Brain microvascular endothelial cell (primary cell): ENCODE measurements around the gene MED1.
"Not testable (repeated sequence)": the region's sequence is repeated elsewhere in the genome, so short reads cannot be mapped to it uniquely, and the experiment has no call there.

Experiments used
- DNase-seq: peaks from one replicate; pipeline ENCODE4 v3.0.0-alpha.2; 2020
- H3K27ac ChIP-seq: fragments of 250-450 bp; sonication (Bioruptor Pico); 2 replicates; pipeline ENCODE4 v1.5.1; 2020; ENCODE audit warnings: mild to moderate bottlenecking, moderate library complexity
- H3K27me3 ChIP-seq: fragments of 250-450 bp; sonication (Bioruptor Pico); replicated peaks from 2 replicates; pipeline ENCODE4 v1.5.1; 2020; ENCODE audit warnings: mild to moderate bottlenecking
- H3K36me3 ChIP-seq: fragments of 250-450 bp; sonication (Bioruptor Pico); replicated peaks from 2 replicates; pipeline ENCODE4 v1.5.1; 2020; ENCODE audit warnings: mild to moderate bottlenecking
- H3K4me3 ChIP-seq: 2 replicates; pipeline ENCODE4 v1.5.1; 2011; ENCODE audit warnings: low read depth, mild to moderate bottlenecking, control low read depth, low read length, moderate library complexity
- in situ Hi-C: cut with HindIII; loops from 2 replicates; pipeline ENCODE4 v1.10.0; 2017; ENCODE audit warnings: low sequenced_read_pairs, low pct_ligation_motif_present
- TF ChIP-seq, protein P1 (sequence below): IDR thresholded peaks from 2 replicates; pipeline ENCODE4 v1.5.1; 2011; ENCODE audit warnings: low read depth, mild to moderate bottlenecking, moderate library complexity, low read length, control low read depth, inconsistent platforms; ENCODE audit errors: missing control alignments

MED1 gene

DNA sequence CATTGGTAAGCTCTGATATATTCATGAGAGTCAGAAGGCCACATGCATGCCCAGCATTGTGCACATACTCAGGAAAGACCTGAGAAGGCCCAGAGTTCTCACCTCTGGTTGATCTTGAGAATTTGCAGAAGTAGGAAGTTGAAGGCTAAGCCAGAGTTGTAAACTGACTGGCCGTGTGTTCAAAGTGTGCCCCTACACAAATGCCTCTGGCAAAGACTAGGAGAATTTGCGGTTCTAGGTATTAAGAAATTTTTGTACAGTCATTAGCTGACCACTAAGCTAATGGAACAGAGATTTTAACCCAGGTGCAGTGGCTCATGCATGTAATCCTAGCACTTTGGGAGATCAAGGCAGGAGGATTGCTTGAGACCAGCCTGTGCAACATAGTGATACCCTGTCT lies 74.6 kb downstream of the MED1 start:
- no peak overlapping the region for H3K4me3 ChIP-seq
- in situ Hi-C loops, result no loop called here
- TF ChIP-seq, protein P1, sequence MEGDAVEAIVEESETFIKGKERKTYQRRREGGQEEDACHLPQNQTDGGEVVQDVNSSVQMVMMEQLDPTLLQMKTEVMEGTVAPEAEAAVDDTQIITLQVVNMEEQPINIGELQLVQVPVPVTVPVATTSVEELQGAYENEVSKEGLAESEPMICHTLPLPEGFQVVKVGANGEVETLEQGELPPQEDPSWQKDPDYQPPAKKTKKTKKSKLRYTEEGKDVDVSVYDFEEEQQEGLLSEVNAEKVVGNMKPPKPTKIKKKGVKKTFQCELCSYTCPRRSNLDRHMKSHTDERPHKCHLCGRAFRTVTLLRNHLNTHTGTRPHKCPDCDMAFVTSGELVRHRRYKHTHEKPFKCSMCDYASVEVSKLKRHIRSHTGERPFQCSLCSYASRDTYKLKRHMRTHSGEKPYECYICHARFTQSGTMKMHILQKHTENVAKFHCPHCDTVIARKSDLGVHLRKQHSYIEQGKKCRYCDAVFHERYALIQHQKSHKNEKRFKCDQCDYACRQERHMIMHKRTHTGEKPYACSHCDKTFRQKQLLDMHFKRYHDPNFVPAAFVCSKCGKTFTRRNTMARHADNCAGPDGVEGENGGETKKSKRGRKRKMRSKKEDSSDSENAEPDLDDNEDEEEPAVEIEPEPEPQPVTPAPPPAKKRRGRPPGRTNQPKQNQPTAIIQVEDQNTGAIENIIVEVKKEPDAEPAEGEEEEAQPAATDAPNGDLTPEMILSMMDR, result no peak
- no peak for DNase-seq
- no peaks in the 10 kb centered on the region for H3K36me3 ChIP-seq
- no peaks in the 10 kb centered on the region for H3K27me3 ChIP-seq
- H3K27ac ChIP-seq, result no peak overlapping the region

DNA sequence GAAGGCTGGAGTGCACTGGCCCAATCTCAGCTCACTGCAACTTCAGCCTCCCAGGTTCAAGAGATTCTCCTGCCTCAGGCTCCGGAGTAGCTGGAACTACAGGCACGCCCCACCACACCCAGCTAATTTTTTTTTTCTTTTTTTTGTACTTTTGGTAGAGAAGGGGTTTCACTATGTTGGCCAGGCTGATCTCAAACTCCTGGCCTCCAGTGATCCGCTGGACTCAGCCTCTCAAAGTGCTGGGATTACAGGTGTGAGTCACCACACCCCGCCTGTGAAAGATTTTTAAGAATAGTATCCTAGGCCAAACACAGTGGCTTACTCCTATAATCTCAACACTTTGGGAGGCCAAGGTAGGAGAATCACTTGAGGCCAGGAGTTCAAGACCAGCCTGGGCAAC lies 83.3 kb downstream of the MED1 start:
- H3K36me3 ChIP-seq, DNase-seq, in situ Hi-C loops, H3K27me3 ChIP-seq, H3K4me3 ChIP-seq, H3K27ac ChIP-seq: not testable (repeated sequence)

DNA sequence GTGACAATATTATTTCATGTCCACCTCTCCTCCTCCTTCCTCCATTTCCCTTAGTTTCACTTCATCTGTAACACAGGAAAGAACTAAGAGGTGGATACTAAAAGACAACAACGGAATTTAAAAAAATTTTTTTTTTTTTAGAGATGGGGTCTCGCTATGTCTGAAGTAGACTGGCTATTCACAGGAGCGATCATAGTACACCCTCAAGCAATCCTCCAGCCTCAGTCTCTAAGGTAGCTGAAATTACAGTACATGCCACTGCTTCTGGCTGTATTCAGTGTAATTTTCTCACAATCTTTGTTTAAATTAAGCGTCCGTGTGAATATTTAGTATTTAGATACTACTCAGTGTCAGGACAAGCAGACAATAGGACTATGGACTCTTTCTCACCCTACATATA lies 85.2 kb downstream of the MED1 start:
- TF ChIP-seq, protein P1, result no peak
- H3K36me3 ChIP-seq, result no peaks in the 10 kb centered on the region
- H3K27me3 ChIP-seq, result no peaks in the 10 kb centered on the region
- in situ Hi-C loops, result no loop called here
- H3K4me3 ChIP-seq, result no peak overlapping the region
- DNase-seq, result no peak
- H3K27ac ChIP-seq, result no peak overlapping the region

DNA sequence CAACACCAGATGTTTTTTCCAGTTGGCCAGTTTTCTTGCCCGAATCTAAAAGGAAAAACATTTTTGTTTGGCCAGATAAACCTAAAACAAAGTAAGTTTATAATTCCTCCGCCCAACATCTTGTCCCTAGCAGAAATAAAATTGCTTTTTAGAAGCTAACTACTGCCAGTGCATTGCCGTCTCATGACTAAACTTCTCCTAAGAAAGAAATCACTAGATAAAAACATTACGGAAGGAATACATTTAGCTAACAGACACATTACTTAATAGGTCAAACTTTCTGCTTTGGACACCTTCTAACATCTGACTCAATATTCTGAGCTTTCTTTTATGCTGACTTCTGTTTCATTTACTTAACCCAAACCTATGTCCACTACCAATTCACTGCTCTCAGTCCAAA lies 85.8 kb downstream of the MED1 start:
- H3K36me3 ChIP-seq, result no peaks in the 10 kb centered on the region
- H3K27me3 ChIP-seq, result no peaks in the 10 kb centered on the region
- TF ChIP-seq, protein P1, result no peak
- in situ Hi-C loops, result no loop called here
- no peak overlapping the region for H3K27ac ChIP-seq
- no peak for DNase-seq
- H3K4me3 ChIP-seq, result no peak overlapping the region

DNA sequence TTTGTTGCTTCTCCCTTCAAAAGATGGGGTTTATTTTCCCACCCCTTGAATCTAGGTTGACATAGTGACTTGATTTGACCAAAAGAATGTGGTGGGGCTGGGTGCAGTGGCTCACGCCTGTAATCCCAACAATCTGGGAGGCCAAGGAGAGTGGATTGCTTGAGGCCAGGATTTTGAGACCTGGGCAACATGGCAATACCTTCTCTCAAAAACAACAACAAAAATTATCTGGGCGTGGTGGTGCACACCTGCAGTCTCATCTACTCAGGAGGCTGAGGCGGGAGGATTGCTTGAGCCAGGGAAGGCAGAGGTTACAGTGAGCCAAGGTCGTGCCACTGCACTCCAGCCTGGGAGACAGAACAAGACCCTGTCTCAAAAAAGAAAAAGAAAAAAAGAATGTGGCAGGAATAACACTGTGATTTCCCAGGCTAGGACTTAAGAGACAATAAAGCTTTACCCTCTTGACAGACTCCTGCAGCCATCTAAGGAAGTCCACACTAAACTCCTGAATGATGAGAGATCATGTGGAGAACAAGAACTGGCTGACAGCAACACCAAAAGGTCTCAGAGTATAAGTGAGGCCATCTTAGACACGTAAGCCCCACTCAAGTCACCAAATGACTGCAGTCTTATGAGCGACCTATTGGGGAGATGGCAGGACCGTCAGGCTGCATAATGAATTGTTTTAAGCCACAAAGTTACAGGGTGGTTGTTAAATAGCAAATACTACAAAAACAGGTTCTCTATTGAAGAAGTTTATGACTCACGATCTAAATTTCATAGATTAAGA lies 86.6 kb downstream of the MED1 start:
- in situ Hi-C loops, result no loop called here
- Histone ChIP-seq H3K4me3 (no peak overlapping the region), H3K36me3 (no peaks in the 10 kb centered on the region), H3K27me3 (no peaks in the 10 kb centered on the region), H3K27ac (no peak overlapping the region)
- no peak for DNase-seq
- TF ChIP-seq, protein P1, result no peak

DNA sequence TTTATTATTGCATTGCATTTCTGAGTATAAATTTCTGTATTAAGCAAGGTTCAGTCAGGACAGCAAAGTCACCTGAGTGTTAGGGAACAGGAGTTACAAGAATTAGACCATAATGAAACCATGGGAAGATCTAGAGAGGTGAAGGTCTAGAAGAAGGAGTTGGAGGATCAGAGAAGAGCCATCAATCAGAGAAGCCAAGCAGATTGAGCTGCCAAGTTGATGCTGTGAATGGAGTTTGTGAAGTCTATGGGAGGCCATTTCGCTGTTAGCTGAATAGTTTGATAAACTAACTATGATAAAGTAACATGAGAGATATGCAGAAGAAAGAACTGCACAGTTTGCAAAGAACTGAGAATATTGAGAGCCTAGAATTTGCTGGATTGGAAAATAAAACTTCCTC lies 90.0 kb downstream of the MED1 start:
- in situ Hi-C loops, result no loop called here
- DNase-seq, result no peak
- Histone ChIP-seq H3K27ac (no peak overlapping the region), H3K36me3 (no peaks in the 10 kb centered on the region), H3K27me3 (no peaks in the 10 kb centered on the region), H3K4me3 (no peak overlapping the region)
- TF ChIP-seq, protein P1, result no peak
